ENCODE results near the gene SERP2.

The SERP2 gene

DNA sequence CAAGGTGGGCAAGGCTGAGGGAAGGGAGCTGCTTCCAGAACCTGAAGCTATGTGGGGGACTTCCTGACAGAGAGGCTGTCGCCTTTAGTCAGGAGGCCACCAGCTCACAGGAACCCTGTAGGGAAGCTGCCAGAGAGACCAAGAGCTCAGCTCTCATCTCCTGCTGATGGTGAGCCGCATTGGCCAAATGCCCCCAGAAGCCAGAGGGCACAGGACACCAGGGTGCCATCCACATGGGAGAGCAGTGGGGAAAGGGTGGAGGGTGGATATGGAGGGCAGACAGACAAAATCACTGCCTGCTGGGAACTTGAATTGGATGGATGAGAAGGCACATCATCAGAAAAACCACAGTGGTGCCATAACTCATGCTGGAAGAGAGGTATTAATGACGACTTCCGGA lies 36.0 kb downstream of the SERP2 start:
- Histone ChIP-seq H3K36me3 (ENCODE audit: control insufficient read depth in 2 of 2, insufficient read depth in 1 of 2, low read length in 2 of 2) (no peaks in the 10 kb centered on the region), H3K27ac (ENCODE audit: extremely low read depth, low read depth, low read length) (no peak overlapping the region), H3K4me1 (ENCODE audit: control insufficient read depth, insufficient read depth, low read length) (peaks cover 1% of the 10 kb centered on the region; the same call in 1 of the 2 replicates), H3K9me3 (ENCODE audit: control insufficient read depth, insufficient read depth, low read depth, low read length) (no peaks in the 10 kb centered on the region), H3K4me3 (ENCODE audit: low read depth, low read length) (no peak overlapping the region)
- ChIA-PET POLR2A (no interaction called here), CTCF (no interaction called here)
- no peak for TF ChIP-seq GLI2 (tag by site-specific recombination; IDR thresholded peaks at IDR 0.05; ENCODE audit: borderline replicate concordance, low read depth)
- peak; percentile 99 for TF ChIP-seq ZIC2 (tag by site-specific recombination; IDR thresholded peaks at IDR 0.05)

DNA sequence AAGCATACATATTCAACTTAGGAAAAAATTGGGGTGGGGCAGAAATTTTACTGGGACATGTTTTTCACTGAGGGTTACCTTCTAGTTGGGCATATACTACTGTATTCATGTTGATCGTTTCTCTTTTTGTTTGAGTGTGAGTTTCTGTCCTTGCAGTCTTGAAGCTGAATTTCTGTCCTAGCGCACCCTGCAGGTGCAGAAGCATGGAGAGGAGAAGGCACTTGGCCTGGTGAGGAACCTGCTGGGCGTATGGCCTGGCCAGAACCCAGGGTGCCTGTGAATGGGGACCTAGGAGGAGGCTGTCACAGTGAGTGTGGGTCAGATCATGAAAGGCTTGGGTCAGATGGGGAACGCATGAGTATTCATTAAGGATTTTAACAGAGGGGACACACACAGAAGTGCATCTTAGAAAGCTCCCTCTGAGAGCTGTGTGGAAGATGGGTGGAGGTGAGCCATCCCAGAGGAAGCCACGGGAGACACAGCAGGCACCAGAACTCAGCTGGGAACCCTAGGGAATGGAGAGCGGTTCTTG lies 36.8 kb downstream of the SERP2 start:
- Histone ChIP-seq H3K9me3 (ENCODE audit: control insufficient read depth, insufficient read depth, low read depth, low read length) (no peaks in the 10 kb centered on the region), H3K36me3 (ENCODE audit: control insufficient read depth in 2 of 2, insufficient read depth in 1 of 2, low read length in 2 of 2) (no peaks in the 10 kb centered on the region), H3K4me1 (ENCODE audit: control insufficient read depth, insufficient read depth, low read length) (no peaks in the 10 kb centered on the region), H3K27ac (ENCODE audit: extremely low read depth, low read depth, low read length) (no peak overlapping the region), H3K4me3 (ENCODE audit: low read depth, low read length) (no peak overlapping the region)
- ChIA-PET CTCF (no interaction called here), POLR2A (interaction anchor here (0.5 kb wide), 1 partner anchor 14 kb away, joined by 4 read pairs; no protein-coding TSS in a partner anchor)
- no peak for TF ChIP-seq ZNF707 (tag by site-specific recombination; IDR thresholded peaks at IDR 0.05)
- peak; percentile 90 for TF ChIP-seq ZIC2 (tag by site-specific recombination; IDR thresholded peaks at IDR 0.05)
- TF ChIP-seq, protein P1, sequence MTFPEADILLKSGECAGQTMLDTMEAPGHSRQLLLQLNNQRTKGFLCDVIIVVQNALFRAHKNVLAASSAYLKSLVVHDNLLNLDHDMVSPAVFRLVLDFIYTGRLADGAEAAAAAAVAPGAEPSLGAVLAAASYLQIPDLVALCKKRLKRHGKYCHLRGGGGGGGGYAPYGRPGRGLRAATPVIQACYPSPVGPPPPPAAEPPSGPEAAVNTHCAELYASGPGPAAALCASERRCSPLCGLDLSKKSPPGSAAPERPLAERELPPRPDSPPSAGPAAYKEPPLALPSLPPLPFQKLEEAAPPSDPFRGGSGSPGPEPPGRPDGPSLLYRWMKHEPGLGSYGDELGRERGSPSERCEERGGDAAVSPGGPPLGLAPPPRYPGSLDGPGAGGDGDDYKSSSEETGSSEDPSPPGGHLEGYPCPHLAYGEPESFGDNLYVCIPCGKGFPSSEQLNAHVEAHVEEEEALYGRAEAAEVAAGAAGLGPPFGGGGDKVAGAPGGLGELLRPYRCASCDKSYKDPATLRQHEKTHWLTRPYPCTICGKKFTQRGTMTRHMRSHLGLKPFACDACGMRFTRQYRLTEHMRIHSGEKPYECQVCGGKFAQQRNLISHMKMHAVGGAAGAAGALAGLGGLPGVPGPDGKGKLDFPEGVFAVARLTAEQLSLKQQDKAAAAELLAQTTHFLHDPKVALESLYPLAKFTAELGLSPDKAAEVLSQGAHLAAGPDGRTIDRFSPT (tag by site-specific recombination; IDR thresholded peaks at IDR 0.05) = no peak

DNA sequence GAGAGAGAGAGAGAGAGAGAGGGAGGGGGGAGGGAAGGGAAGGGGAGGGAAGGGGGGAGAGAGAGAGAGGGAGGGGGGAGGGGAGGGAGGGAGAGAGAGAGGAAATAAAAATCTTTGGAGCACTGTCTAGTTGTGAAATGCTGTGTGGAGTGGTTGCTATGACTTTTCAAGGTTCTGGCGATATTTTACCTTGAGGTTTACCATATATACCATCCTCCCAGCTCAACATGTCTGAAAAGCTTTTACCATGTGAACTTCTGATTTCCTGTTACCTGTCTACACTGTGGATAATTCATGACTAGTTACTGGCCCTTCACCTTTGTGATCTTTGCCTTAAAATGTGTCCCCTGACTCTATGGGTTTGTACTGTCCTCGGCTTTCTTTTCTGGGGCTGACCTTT lies 38.2 kb downstream of the SERP2 start:
- ChIA-PET POLR2A (no interaction called here), CTCF (no interaction called here)
- Histone ChIP-seq H3K9me3 (ENCODE audit: control insufficient read depth, insufficient read depth, low read depth, low read length) (no peaks in the 10 kb centered on the region), H3K4me1 (ENCODE audit: control insufficient read depth, insufficient read depth, low read length) (no peaks in the 10 kb centered on the region), H3K27ac (ENCODE audit: extremely low read depth, low read depth, low read length) (no peak overlapping the region), H3K4me3 (ENCODE audit: low read depth, low read length) (no peak overlapping the region), H3K36me3 (ENCODE audit: control insufficient read depth in 2 of 2, insufficient read depth in 1 of 2, low read length in 2 of 2) (no peaks in the 10 kb centered on the region)
- TF ChIP-seq, protein P2, sequence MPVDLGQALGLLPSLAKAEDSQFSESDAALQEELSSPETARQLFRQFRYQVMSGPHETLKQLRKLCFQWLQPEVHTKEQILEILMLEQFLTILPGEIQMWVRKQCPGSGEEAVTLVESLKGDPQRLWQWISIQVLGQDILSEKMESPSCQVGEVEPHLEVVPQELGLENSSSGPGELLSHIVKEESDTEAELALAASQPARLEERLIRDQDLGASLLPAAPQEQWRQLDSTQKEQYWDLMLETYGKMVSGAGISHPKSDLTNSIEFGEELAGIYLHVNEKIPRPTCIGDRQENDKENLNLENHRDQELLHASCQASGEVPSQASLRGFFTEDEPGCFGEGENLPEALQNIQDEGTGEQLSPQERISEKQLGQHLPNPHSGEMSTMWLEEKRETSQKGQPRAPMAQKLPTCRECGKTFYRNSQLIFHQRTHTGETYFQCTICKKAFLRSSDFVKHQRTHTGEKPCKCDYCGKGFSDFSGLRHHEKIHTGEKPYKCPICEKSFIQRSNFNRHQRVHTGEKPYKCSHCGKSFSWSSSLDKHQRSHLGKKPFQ (tag by site-specific recombination; IDR thresholded peaks at IDR 0.05) = no peak
- no peak for TF ChIP-seq ZNF10 (tag by site-specific recombination; IDR thresholded peaks at IDR 0.05)
- TF ChIP-seq, protein P3, sequence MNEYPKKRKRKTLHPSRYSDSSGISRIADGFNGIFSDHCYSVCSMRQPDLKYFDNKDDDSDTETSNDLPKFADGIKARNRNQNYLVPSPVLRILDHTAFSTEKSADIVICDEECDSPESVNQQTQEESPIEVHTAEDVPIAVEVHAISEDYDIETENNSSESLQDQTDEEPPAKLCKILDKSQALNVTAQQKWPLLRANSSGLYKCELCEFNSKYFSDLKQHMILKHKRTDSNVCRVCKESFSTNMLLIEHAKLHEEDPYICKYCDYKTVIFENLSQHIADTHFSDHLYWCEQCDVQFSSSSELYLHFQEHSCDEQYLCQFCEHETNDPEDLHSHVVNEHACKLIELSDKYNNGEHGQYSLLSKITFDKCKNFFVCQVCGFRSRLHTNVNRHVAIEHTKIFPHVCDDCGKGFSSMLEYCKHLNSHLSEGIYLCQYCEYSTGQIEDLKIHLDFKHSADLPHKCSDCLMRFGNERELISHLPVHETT (tag by site-specific recombination; IDR thresholded peaks at IDR 0.05) = no peak
- no peak for TF ChIP-seq ZNF311 (tag by site-specific recombination; IDR thresholded peaks at IDR 0.05; ENCODE audit: borderline replicate concordance)
- TF ChIP-seq ZNF777 (tag by site-specific recombination; IDR thresholded peaks at IDR 0.05; ENCODE audit: borderline replicate concordance) = no peak
- TF ChIP-seq, protein P4, sequence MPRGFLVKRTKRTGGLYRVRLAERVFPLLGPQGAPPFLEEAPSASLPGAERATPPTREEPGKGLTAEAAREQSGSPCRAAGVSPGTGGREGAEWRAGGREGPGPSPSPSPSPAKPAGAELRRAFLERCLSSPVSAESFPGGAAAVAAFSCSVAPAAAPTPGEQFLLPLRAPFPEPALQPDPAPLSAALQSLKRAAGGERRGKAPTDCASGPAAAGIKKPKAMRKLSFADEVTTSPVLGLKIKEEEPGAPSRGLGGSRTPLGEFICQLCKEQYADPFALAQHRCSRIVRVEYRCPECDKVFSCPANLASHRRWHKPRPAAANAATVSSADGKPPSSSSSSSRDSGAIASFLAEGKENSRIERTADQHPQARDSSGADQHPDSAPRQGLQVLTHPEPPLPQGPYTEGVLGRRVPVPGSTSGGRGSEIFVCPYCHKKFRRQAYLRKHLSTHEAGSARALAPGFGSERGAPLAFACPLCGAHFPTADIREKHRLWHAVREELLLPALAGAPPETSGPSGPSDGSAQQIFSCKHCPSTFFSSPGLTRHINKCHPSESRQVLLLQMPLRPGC (tag by site-specific recombination; IDR thresholded peaks at IDR 0.05) = no peak
- no peak for TF ChIP-seq ZNF133 (tag by site-specific recombination; IDR thresholded peaks at IDR 0.05)
- no peak for TF ChIP-seq ZNF776 (tag by site-specific recombination; IDR thresholded peaks at IDR 0.05; ENCODE audit: borderline replicate concordance)
- TF ChIP-seq, protein P5, sequence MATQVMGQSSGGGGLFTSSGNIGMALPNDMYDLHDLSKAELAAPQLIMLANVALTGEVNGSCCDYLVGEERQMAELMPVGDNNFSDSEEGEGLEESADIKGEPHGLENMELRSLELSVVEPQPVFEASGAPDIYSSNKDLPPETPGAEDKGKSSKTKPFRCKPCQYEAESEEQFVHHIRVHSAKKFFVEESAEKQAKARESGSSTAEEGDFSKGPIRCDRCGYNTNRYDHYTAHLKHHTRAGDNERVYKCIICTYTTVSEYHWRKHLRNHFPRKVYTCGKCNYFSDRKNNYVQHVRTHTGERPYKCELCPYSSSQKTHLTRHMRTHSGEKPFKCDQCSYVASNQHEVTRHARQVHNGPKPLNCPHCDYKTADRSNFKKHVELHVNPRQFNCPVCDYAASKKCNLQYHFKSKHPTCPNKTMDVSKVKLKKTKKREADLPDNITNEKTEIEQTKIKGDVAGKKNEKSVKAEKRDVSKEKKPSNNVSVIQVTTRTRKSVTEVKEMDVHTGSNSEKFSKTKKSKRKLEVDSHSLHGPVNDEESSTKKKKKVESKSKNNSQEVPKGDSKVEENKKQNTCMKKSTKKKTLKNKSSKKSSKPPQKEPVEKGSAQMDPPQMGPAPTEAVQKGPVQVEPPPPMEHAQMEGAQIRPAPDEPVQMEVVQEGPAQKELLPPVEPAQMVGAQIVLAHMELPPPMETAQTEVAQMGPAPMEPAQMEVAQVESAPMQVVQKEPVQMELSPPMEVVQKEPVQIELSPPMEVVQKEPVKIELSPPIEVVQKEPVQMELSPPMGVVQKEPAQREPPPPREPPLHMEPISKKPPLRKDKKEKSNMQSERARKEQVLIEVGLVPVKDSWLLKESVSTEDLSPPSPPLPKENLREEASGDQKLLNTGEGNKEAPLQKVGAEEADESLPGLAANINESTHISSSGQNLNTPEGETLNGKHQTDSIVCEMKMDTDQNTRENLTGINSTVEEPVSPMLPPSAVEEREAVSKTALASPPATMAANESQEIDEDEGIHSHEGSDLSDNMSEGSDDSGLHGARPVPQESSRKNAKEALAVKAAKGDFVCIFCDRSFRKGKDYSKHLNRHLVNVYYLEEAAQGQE (tag by site-specific recombination; IDR thresholded peaks at IDR 0.05) = no peak
- no peak for TF ChIP-seq ZNF248 (tag by site-specific recombination; IDR thresholded peaks at IDR 0.05)
- TF ChIP-seq GFI1B (tag by site-specific recombination; IDR thresholded peaks at IDR 0.05) = no peak
- TF ChIP-seq ZNF19 (tag by site-specific recombination; IDR thresholded peaks at IDR 0.05; ENCODE audit: low read depth) = no peak

All from HEK293 (cell line).